ENCODE measurements around the gene SLC40A1. TPM values are rescaled to one million over a fixed set of nuclear protein-coding genes. Genes with fewer than 3 reads are reported as not detected.

The SLC40A1 gene
- total RNA-seq, 1 donor from 2014 or later: 8.3 TPM

GRCh38 chr2:189548666-189549448 is 31.7 kb downstream of the SLC40A1 start:
- DNase-seq (ENCODE audit: low read depth): no peak
- Histone ChIP-seq H3K36me3 (ENCODE audit: control insufficient read depth, insufficient read depth, low read length) (no peaks in the 10 kb centered on the region), H3K4me3 (ENCODE audit: low read depth, low read length) (no peak overlapping the region), H3K27me3 (ENCODE audit: control insufficient read depth, insufficient read depth, low read length) (no peaks in the 10 kb centered on the region)
- TF ChIP-seq CTCF (IDR thresholded peaks at IDR 0.05; ENCODE audit: insufficient read depth, low read length, poor library complexity, severe bottlenecking): no peak

- no peak for TF ChIP-seq CTCF (IDR thresholded peaks at IDR 0.05; ENCODE audit: insufficient read depth, low read length, poor library complexity, severe bottlenecking)
- H3K27me3 ChIP-seq (ENCODE audit: control insufficient read depth, insufficient read depth, low read length): no peaks in the 10 kb centered on the region
- DNase-seq (ENCODE audit: low read depth): no peak
- no peaks in the 10 kb centered on the region for H3K36me3 ChIP-seq (ENCODE audit: control insufficient read depth, insufficient read depth, low read length)
- no peak overlapping the region for H3K4me3 ChIP-seq (ENCODE audit: low read depth, low read length)
Measured at GRCh38 chr2:189545418-189545817, 35.2 kb downstream of the SLC40A1 start.

GRCh38 chr2:189544318-189545042 is 36.1 kb downstream of the SLC40A1 start:
- H3K4me3 ChIP-seq (ENCODE audit: low read depth, low read length): no peak overlapping the region
- TF ChIP-seq CTCF (IDR thresholded peaks at IDR 0.05; ENCODE audit: insufficient read depth, low read length, poor library complexity, severe bottlenecking): no peak
- no peak for DNase-seq (ENCODE audit: low read depth)
- H3K36me3 ChIP-seq (ENCODE audit: control insufficient read depth, insufficient read depth, low read length): no peaks in the 10 kb centered on the region
- H3K27me3 ChIP-seq (ENCODE audit: control insufficient read depth, insufficient read depth, low read length): no peaks in the 10 kb centered on the region

- H3K27me3 ChIP-seq (ENCODE audit: control insufficient read depth, insufficient read depth, low read length): no peaks in the 10 kb centered on the region
- TF ChIP-seq CTCF (IDR thresholded peaks at IDR 0.05; ENCODE audit: insufficient read depth, low read length, poor library complexity, severe bottlenecking): no peak
- no peaks in the 10 kb centered on the region for H3K36me3 ChIP-seq (ENCODE audit: control insufficient read depth, insufficient read depth, low read length)
- DNase-seq (ENCODE audit: low read depth): no peak
- no peak overlapping the region for H3K4me3 ChIP-seq (ENCODE audit: low read depth, low read length)
Measured at GRCh38 chr2:189543367-189543766, 37.2 kb downstream of the SLC40A1 start.

GRCh38 chr2:189542145-189542882 is 38.3 kb downstream of the SLC40A1 start:
- no peak for TF ChIP-seq CTCF (IDR thresholded peaks at IDR 0.05; ENCODE audit: insufficient read depth, low read length, poor library complexity, severe bottlenecking)
- Histone ChIP-seq H3K4me3 (ENCODE audit: low read depth, low read length) (no peak overlapping the region), H3K27me3 (ENCODE audit: control insufficient read depth, insufficient read depth, low read length) (no peaks in the 10 kb centered on the region), H3K36me3 (ENCODE audit: control insufficient read depth, insufficient read depth, low read length) (no peaks in the 10 kb centered on the region)
- DNase-seq (ENCODE audit: low read depth): no peak
